Stomach smooth muscle (tissue), 2 donors: Measurements from ENCODE around the gene DNAJC21.

Experiments used
- H3K27ac ChIP-seq: one replicate; pipeline ENCODE4 v1.7.0; 2013; ENCODE audit warnings: mild to moderate bottlenecking, low read length, inconsistent platforms
- H3K27me3 ChIP-seq, 2 donors: one replicate each; pipeline ENCODE4 v1.7.0; 2013; ENCODE audit warnings: low read length in 2 of 2; ENCODE audit not compliant: insufficient read depth in 2 of 2, control insufficient read depth in 1 of 2
- H3K36me3 ChIP-seq, 2 donors: one replicate each; pipeline ENCODE4 v1.7.0; 2013; ENCODE audit warnings: low read length in 2 of 2; ENCODE audit not compliant: control insufficient read depth in 2 of 2, insufficient read depth in 2 of 2
- H3K4me1 ChIP-seq: one replicate; pipeline ENCODE4 v1.7.0; 2013; ENCODE audit warnings: low read length; ENCODE audit not compliant: control insufficient read depth, insufficient read depth
- H3K4me3 ChIP-seq, 2 donors: one replicate each; pipeline ENCODE4 v1.7.0; 2013; ENCODE audit warnings: low read length in 2 of 2
- H3K9ac ChIP-seq, 2 donors: one replicate each; pipeline ENCODE4 v1.7.0; 2013; ENCODE audit warnings: low read length in 2 of 2, mild to moderate bottlenecking in 1 of 2
- H3K9me3 ChIP-seq, 2 donors: one replicate each; pipeline ENCODE4 v1.7.0; 2013; ENCODE audit warnings: low read length in 2 of 2; ENCODE audit not compliant: control insufficient read depth in 2 of 2
- donor health status: healthy.
- donor health status: Pancreatic carcinoma.

Gene DNAJC21

GRCh38 chr5:35003018-35003957, 73.9 kb downstream of the DNAJC21 start:
- Histone ChIP-seq H3K27me3 (peaks cover 3 to 5% of the 10 kb centered on the region in 2 donors), H3K27ac (no peak overlapping the region), H3K36me3 (no peaks in the 10 kb centered on the region), H3K9ac (no peak overlapping the region), H3K9me3 (no peaks in the 10 kb centered on the region), H3K4me3 (no peak overlapping the region), H3K4me1 (no peaks in the 10 kb centered on the region)

GRCh38 chr5:35004200-35004599, 74.8 kb downstream of the DNAJC21 start:
- H3K4me3 ChIP-seq, result no peak overlapping the region
- H3K4me1 ChIP-seq, result no peaks in the 10 kb centered on the region
- H3K9ac ChIP-seq, result no peak overlapping the region
- no peak overlapping the region for H3K27ac ChIP-seq
- H3K36me3 ChIP-seq, result no peaks in the 10 kb centered on the region
- peaks cover 3 to 5% of the 10 kb centered on the region in 2 donors for H3K27me3 ChIP-seq
- no peaks in the 10 kb centered on the region for H3K9me3 ChIP-seq

GRCh38 chr5:35004771-35005170, 75.4 kb downstream of the DNAJC21 start:
- Histone ChIP-seq H3K4me1 (no peaks in the 10 kb centered on the region), H3K27ac (no peak overlapping the region), H3K36me3 (no peaks in the 10 kb centered on the region), H3K4me3 (no peak overlapping the region), H3K27me3 (peaks cover 3 to 5% of the 10 kb centered on the region in 2 donors), H3K9ac (no peak overlapping the region), H3K9me3 (no peaks in the 10 kb centered on the region)
